Hepatocyte (in vitro differentiated cells): Measurements from ENCODE around the gene ANKRD39.

Source experiments
- EZH2 ChIP-seq: fragments of 200-600 bp; sonication (generic); IDR thresholded peaks from 2 replicates; pipeline ENCODE4 v1.6.1; 2016; ENCODE audit warnings: antibody characterized with exemption, mild to moderate bottlenecking, borderline replicate concordance
- EZH2phosphoT487 ChIP-seq: fragments of 200-600 bp; sonication (generic); IDR thresholded peaks from one replicate; pipeline ENCODE4 v1.6.1; 2018; ENCODE audit warnings: antibody characterized with exemption, mild to moderate bottlenecking, low read depth, moderate library complexity; ENCODE audit not compliant: unreplicated experiment, severe bottlenecking
- TF ChIP-seq, protein P1 (sequence below): fragments of 200-600 bp; sonication (generic); IDR thresholded peaks from 2 replicates; pipeline ENCODE4 v1.5.1; 2016; ENCODE audit warnings: antibody characterized with exemption, mild to moderate bottlenecking; ENCODE audit not compliant: poor library complexity

- TF ChIP-seq, protein P1, sequence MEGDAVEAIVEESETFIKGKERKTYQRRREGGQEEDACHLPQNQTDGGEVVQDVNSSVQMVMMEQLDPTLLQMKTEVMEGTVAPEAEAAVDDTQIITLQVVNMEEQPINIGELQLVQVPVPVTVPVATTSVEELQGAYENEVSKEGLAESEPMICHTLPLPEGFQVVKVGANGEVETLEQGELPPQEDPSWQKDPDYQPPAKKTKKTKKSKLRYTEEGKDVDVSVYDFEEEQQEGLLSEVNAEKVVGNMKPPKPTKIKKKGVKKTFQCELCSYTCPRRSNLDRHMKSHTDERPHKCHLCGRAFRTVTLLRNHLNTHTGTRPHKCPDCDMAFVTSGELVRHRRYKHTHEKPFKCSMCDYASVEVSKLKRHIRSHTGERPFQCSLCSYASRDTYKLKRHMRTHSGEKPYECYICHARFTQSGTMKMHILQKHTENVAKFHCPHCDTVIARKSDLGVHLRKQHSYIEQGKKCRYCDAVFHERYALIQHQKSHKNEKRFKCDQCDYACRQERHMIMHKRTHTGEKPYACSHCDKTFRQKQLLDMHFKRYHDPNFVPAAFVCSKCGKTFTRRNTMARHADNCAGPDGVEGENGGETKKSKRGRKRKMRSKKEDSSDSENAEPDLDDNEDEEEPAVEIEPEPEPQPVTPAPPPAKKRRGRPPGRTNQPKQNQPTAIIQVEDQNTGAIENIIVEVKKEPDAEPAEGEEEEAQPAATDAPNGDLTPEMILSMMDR, result no peak
- TF ChIP-seq EZH2 (no peak), EZH2phosphoT487 (no peak)
These were observed 35.7 kb upstream of the ANKRD39 start for GRCh38 chr2:96893289-96894150.
